ENCODE results near the gene CENPT.

The CENPT gene

DNA sequence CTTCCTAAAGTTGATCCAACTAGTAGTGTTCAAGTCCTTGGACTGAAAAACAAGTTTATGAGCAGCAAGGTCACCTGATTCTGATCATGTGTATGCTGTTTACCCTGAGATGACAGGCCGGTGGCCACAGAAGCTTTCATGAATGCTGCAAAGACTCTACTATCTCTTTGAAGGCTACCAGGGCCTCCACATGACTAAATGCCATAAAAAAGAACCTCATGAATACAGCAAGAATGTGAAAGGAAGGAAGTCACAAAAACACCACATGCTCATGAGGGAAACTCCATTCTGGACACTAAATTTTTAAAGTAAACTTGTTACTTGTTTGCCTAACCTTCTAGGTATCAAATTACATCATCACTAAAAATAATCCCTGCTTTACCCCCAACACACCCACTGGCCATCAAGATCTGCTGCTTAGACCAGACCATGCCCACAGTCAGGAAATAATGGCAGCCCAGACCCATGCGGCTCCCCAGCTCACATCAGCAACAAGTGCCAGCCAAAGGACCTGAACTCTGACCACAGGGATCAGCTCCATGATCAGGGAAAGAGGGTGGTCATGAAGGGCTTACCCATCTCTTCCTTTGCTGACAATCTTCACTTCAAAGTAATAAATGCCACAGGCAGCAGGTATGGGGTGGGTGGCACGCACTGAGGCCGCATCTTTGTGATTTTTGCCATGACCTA is 42.5 kb downstream of the CENPT start:
- TF ChIP-seq, protein P1, sequence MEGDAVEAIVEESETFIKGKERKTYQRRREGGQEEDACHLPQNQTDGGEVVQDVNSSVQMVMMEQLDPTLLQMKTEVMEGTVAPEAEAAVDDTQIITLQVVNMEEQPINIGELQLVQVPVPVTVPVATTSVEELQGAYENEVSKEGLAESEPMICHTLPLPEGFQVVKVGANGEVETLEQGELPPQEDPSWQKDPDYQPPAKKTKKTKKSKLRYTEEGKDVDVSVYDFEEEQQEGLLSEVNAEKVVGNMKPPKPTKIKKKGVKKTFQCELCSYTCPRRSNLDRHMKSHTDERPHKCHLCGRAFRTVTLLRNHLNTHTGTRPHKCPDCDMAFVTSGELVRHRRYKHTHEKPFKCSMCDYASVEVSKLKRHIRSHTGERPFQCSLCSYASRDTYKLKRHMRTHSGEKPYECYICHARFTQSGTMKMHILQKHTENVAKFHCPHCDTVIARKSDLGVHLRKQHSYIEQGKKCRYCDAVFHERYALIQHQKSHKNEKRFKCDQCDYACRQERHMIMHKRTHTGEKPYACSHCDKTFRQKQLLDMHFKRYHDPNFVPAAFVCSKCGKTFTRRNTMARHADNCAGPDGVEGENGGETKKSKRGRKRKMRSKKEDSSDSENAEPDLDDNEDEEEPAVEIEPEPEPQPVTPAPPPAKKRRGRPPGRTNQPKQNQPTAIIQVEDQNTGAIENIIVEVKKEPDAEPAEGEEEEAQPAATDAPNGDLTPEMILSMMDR (conservative IDR thresholded peaks at IDR 0.05): no peak
- peak overlapping the region; percentile 76 for H3K27ac ChIP-seq

DNA sequence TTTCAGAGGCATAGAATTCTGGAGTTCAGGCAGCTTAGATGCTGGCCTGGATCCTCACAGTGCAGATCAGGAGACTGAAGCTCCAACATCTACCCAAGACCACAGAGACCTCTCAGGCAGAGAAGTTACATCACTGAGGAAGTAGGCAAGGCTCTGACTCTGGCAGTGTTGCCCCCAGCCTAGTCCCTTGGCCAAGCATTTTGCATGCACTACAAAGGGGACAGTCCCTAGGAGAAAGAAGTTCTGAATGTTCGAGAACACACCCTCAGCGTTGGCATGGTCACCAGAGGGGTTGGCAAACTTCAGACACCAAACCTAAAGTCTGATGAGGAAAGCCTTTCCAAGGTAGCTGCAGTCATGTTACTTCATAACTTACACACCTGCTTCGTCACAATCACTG is 43.6 kb downstream of the CENPT start:
- TF ChIP-seq, protein P1 (conservative IDR thresholded peaks at IDR 0.05): no peak

DNA sequence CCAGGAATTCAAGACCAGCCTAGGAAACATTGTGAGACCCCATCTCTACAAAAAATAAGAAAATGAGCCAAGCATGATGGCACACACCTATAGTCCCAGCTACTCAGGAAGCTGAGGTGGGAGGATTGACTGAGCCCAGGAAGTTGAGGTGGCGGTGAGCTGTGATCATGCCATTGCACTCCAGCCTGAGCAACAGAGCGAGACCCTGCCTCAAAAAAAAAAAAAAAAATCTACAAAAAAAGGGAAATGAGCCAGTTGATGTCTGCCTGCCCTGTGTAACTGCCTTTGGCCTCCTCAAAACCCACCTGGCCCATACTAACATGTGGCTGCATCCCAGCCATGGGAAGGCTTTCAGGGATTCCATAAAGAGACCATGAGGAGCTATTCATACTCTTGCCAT is 45.6 kb downstream of the CENPT start:
- no peak overlapping the region for H3K27ac ChIP-seq
- TF ChIP-seq, protein P1 (conservative IDR thresholded peaks at IDR 0.05): no peak

More for the DNA sequence above, 43.6 kb downstream of the CENPT start:
- peak overlapping the region; percentile 76; the same call in 1 of the 2 replicates for H3K27ac ChIP-seq

DNA sequence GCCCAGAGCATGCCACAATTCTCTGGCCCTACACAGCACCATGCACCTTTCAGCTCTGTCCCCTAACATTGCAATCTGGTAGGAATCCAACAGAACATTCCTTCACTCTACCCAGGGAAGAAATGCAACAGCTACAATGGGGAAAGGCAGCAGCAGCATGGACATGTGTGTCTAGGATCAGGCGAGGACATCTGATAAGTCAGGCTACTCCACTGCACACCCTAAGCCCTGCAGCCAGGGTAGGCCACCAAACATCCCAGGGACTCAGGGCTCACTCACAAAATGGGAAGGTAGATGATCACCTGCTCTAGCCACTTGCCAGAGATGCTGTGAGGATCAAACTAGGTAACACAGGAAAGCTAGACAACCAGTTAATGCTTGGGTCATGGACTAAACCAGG is 46.3 kb downstream of the CENPT start:
- TF ChIP-seq, protein P1 (conservative IDR thresholded peaks at IDR 0.05): no peak
- no peak overlapping the region for H3K27ac ChIP-seq

DNA sequence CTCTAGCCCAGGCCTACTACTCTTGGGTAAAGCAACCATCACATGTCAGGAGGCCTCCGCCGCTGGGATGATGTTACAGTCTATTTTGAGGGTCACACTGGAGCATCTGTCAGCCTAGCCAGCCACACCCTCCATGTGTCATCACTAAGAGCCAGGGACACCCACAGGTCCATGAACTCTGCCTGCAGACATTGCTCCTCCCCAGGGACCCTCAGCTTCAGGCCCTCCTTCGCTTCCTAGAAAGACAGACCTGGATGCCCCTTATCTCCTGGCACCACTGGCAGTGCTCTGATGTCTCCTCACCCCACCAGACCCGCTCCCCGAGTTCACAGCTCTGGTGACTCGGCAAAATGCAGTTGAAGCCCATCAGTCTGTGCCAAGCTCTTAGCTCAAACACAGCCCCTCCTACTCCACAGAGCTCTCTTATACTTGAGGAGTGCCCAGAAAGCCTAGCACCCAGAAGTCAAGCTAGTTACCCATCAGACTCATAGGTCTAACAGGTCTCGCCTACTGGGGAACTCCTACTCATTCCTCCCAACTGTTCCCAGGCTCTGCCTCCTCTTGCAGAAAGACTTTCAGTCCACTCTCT is 47.1 kb downstream of the CENPT start:
- TF ChIP-seq, protein P1 (conservative IDR thresholded peaks at IDR 0.05): no peak
- no peak overlapping the region for H3K27ac ChIP-seq

DNA sequence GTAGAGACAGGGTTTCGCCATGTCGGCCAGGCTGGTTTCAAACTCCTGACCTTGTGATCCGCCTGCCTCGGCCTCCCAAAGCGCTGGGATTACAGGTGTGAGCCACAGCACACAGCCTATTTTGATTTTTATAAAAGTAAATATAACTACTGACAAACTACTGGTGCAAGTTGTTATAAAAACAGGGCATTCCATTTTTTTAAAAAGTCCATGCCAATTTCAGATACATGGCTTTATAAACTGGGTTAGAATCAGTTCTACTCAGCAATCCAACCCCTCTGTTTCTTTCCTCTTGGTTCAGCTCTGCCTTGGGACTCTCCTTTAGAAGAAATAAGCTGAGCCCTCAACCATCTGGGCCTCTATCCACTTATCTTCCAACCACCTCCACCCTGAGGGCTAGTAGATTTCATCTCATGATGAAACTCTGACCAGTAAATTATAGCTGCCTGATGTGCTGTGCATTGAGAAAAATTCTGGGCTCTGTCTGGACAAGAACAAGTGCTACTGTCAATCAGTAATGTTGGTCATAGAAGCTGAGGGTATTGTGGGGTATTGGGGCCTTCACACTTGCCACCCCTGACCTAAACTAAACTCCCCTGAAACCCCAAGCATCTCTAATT is 51.3 kb downstream of the CENPT start:
- no peak overlapping the region for H3K27ac ChIP-seq
- TF ChIP-seq, protein P1 (conservative IDR thresholded peaks at IDR 0.05): no peak

DNA sequence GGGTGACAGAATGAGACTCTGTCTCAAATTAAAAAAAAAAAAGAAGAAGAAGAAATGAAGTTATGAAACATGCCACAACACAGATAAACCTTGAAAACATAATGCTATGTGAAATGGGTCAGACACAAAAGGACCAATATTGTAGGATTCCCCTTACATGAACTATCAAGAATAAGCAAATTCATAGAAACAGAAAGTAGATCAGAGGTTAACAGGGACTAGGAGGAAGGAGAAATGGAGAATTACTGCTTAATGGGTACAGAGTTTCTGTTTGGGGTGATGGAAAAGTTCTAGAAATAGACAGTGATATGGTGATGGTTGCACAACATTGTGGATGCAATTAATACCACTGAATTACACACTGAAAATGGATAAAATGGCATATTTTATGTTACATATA is 57.4 kb downstream of the CENPT start:
- no peak overlapping the region for H3K27ac ChIP-seq
- TF ChIP-seq, protein P1 (conservative IDR thresholded peaks at IDR 0.05): no peak

All from VCaP (cell line).